Skeletal muscle satellite cell (primary cell): Measurements from ENCODE around the gene ZNF492. TPM values are rescaled to one million over a fixed set of nuclear protein-coding genes. Genes with fewer than 3 reads are reported as not detected.
"Not testable (repeated sequence)": the region's sequence is repeated elsewhere in the genome, so short reads cannot be mapped to it uniquely, and the experiment has no call there.

Experiments
- H3K27me3 ChIP-seq: 2 replicates; pipeline ENCODE4 v1.7.0; 2013; ENCODE audit warnings: low read length; ENCODE audit not compliant: control insufficient read depth, insufficient read depth
- H3K36me3 ChIP-seq: 2 replicates; pipeline ENCODE4 v1.7.0; 2013; ENCODE audit warnings: mild to moderate bottlenecking, control low read depth, low read length; ENCODE audit not compliant: insufficient read depth
- H3K4me1 ChIP-seq: 2 replicates; pipeline ENCODE4 v1.7.0; 2013; ENCODE audit warnings: low read length; ENCODE audit not compliant: control insufficient read depth, insufficient read depth
- H3K4me2 ChIP-seq: 2 replicates; pipeline ENCODE4 v1.7.0; 2013; ENCODE audit warnings: mild to moderate bottlenecking, low read length
- H3K4me3 ChIP-seq: 2 replicates; pipeline ENCODE4 v1.7.0; 2013; ENCODE audit warnings: low read length
- H3K9ac ChIP-seq: 2 replicates; pipeline ENCODE4 v1.7.0; 2013; ENCODE audit warnings: mild to moderate bottlenecking, low read depth, low read length, moderate library complexity
- H3K9me3 ChIP-seq: replicated peaks from 2 replicates; pipeline ENCODE4 v1.7.0; 2013; ENCODE audit warnings: mild to moderate bottlenecking, control low read depth, low read length
- small RNA-seq: library from RNA; depleted of rRNA; stranded (forward); fragments of <200 nt; gene quantifications from one replicate; pipeline ENCODE3, GENCODE V24; 2012

Gene ZNF492

GRCh38 chr19:22702661-22703060 is 68.5 kb downstream of the ZNF492 start:
- H3K27me3 ChIP-seq, H3K9me3 ChIP-seq, H3K4me2 ChIP-seq, H3K9ac ChIP-seq, H3K4me3 ChIP-seq, H3K4me1 ChIP-seq, H3K36me3 ChIP-seq: not testable (repeated sequence)

GRCh38 chr19:22703096-22703495 is 69.0 kb downstream of the ZNF492 start:
- H3K9ac ChIP-seq, H3K4me1 ChIP-seq, H3K36me3 ChIP-seq, H3K4me3 ChIP-seq, H3K27me3 ChIP-seq, H3K4me2 ChIP-seq, H3K9me3 ChIP-seq: not testable (repeated sequence)

GRCh38 chr19:22708983-22709382 is 74.9 kb downstream of the ZNF492 start:
- no peak overlapping the region for H3K4me3 ChIP-seq
- H3K36me3 ChIP-seq: no peaks in the 10 kb centered on the region
- no peak overlapping the region for H3K9ac ChIP-seq
- no peaks in the 10 kb centered on the region for H3K4me1 ChIP-seq
- H3K9me3 ChIP-seq: no peaks in the 10 kb centered on the region
- H3K27me3 ChIP-seq: no peaks in the 10 kb centered on the region
- H3K4me2 ChIP-seq: no peak overlapping the region

Small RNA genes within 50 kb of the gene (small RNA-seq; reads per million reads assigned to genes)
- gene AC011467.2: not detected
